HepG2 (cell line): ENCODE results near the gene SURF6. TPM values are rescaled to one million over a fixed set of nuclear protein-coding genes. Genes with fewer than 3 reads are reported as not detected.

Experiments
- ATF1 ChIP-seq: IDR thresholded peaks from 2 replicates; pipeline ENCODE4 v1.6.1; 2016; ENCODE audit warnings: mild to moderate bottlenecking, control low read depth
- CCAR2 ChIP-seq: fragments of 200-400 bp; formaldehyde crosslinking; optimal IDR thresholded peaks from 2 replicates; pipeline ENCODE3; 2018; ENCODE audit warnings: low read depth, mild to moderate bottlenecking, low read length, moderate library complexity
- DDIT3 ChIP-seq: sonication (generic); formaldehyde crosslinking; IDR thresholded peaks from 2 replicates; pipeline ENCODE4 v1.4.0; 2020; ENCODE audit warnings: mild to moderate bottlenecking, missing genetic modification reagents
- DNMT3B ChIP-seq: conservative IDR thresholded peaks from 2 replicates; pipeline ENCODE4 v1.6.1; 2016; ENCODE audit warnings: missing biosample characterization, control low read depth
- FOXK2 ChIP-seq: fragments of 450-650 bp; IDR thresholded peaks from 2 replicates; pipeline ENCODE4 v1.6.1; 2016
- HINFP ChIP-seq: sonication (generic); formaldehyde crosslinking; IDR thresholded peaks from 2 replicates; pipeline ENCODE4 v1.4.0; 2020; ENCODE audit warnings: low read depth, mild to moderate bottlenecking, missing genetic modification reagents
- IRF2 ChIP-seq: IDR thresholded peaks from 2 replicates; pipeline ENCODE4 v1.6.1; 2018; ENCODE audit warnings: missing genetic modification reagents, missing compliant biosample characterization
- KAT7 ChIP-seq: IDR thresholded peaks from 2 replicates; pipeline ENCODE4 v1.6.1; 2018; ENCODE audit warnings: borderline replicate concordance, missing compliant biosample characterization
- NFKB2 ChIP-seq: sonication (generic); formaldehyde crosslinking; IDR thresholded peaks from 2 replicates; pipeline ENCODE4 v1.4.0; 2020; ENCODE audit warnings: missing genetic modification reagents, borderline replicate concordance
- ONECUT2 ChIP-seq: sonication (generic); formaldehyde crosslinking; IDR thresholded peaks from 2 replicates; pipeline ENCODE4 v1.4.0; 2020; ENCODE audit warnings: missing genetic modification reagents
- POGZ ChIP-seq: sonication (generic); formaldehyde crosslinking; IDR thresholded peaks from 2 replicates; pipeline ENCODE4 v1.4.0; 2020; ENCODE audit warnings: mild to moderate bottlenecking, missing genetic modification reagents
- PRMT3 ChIP-seq: sonication (generic); formaldehyde crosslinking; IDR thresholded peaks from 2 replicates; pipeline ENCODE4 v1.8.1; 2022; ENCODE audit warnings: low read depth, mild to moderate bottlenecking, moderate library complexity, missing genetic modification reagents, borderline replicate concordance
- WIZ ChIP-seq: sonication (generic); formaldehyde crosslinking; IDR thresholded peaks from 2 replicates; pipeline ENCODE4 v1.5.1; 2020; ENCODE audit warnings: mild to moderate bottlenecking, missing genetic modification reagents
- YEATS2 ChIP-seq: sonication (generic); formaldehyde crosslinking; IDR thresholded peaks from 2 replicates; pipeline ENCODE4 v1.4.0; 2020; ENCODE audit warnings: missing genetic modification reagents, borderline replicate concordance
- ZNF343 ChIP-seq: sonication (generic); formaldehyde crosslinking; IDR thresholded peaks from 2 replicates; pipeline ENCODE4 v1.4.0; 2020; ENCODE audit warnings: mild to moderate bottlenecking, missing genetic modification reagents
- ZNF543 ChIP-seq: sonication (generic); formaldehyde crosslinking; IDR thresholded peaks from 2 replicates; pipeline ENCODE4 v1.4.0; 2020; ENCODE audit warnings: mild to moderate bottlenecking, missing genetic modification reagents
- ZNF678 ChIP-seq: sonication (generic); formaldehyde crosslinking; IDR thresholded peaks from 2 replicates; pipeline ENCODE4 v1.4.0; 2020; ENCODE audit warnings: mild to moderate bottlenecking, missing genetic modification reagents
- polyA plus RNA-seq, 8 experiments: library from polyadenylated mRNA; depleted of rRNA in 3 of 8; stranded (reverse) in 7 of 8; unstranded in 1 of 8; fragments of >200 nt; fragmentation: Illumina TruSeq in 4 of 8; extraction: Trizol in 4 of 8; gene quantifications; 2 replicates each; pipeline versions ENCODE4 v1.2.1 to v1.2.3, GENCODE V29; 2011 to 2016; ENCODE audit warnings: low read depth in 4 of 8, missing spikeins in 1 of 8, mixed read lengths in 1 of 8; ENCODE audit not compliant: insufficient read depth in 1 of 8
- total RNA-seq, 5 experiments: library from RNA; depleted of rRNA; stranded (reverse); fragments of >200 nt; fragmentation: Illumina TruSeq; extraction: Trizol; gene quantifications; 2 replicates each; pipeline ENCODE4 v1.2.3, GENCODE V29; 2016; ENCODE audit warnings: low read depth in 1 of 5
- TF ChIP-seq, protein P1 (sequence below): sonication (generic); formaldehyde crosslinking; IDR thresholded peaks from 2 replicates; pipeline ENCODE4 v1.9.0; 2021; ENCODE audit warnings: missing genetic modification reagents, mild to moderate bottlenecking, borderline replicate concordance
- TF ChIP-seq, protein P2 (sequence below): sonication (generic); formaldehyde crosslinking; IDR thresholded peaks from 2 replicates; pipeline ENCODE4 v1.5.0; 2020; ENCODE audit warnings: mild to moderate bottlenecking, missing genetic modification reagents, borderline replicate concordance
- TF ChIP-seq, protein P3 (sequence below): IDR thresholded peaks from 2 replicates; pipeline ENCODE4 v1.6.1; 2016; ENCODE audit warnings: missing biosample characterization, missing genetic modification reagents, low read depth
- TF ChIP-seq, protein P4 (sequence below): sonication (generic); formaldehyde crosslinking; IDR thresholded peaks from 2 replicates; pipeline ENCODE4 v1.4.0; 2020; ENCODE audit warnings: mild to moderate bottlenecking, missing genetic modification reagents
- TF ChIP-seq, protein P5 (sequence below), 2 experiments: fragments of 450-650 bp in 1 of 2; sonication (generic) in 1 of 2; formaldehyde crosslinking; IDR thresholded peaks; 2 replicates each; pipeline versions ENCODE4 v1.5.0 to v1.8.0; 2020 to 2022; ENCODE audit warnings: mild to moderate bottlenecking in 1 of 2, missing genetic modification reagents in 1 of 2

The SURF6 gene
- total and polyA plus RNA-seq, 2 of the 13 experiments (the other 11 are each of a cell fraction or from before 2014, with no cell fraction given) = 5.9 to 14.7 TPM

- TF ChIP-seq, protein P1, sequence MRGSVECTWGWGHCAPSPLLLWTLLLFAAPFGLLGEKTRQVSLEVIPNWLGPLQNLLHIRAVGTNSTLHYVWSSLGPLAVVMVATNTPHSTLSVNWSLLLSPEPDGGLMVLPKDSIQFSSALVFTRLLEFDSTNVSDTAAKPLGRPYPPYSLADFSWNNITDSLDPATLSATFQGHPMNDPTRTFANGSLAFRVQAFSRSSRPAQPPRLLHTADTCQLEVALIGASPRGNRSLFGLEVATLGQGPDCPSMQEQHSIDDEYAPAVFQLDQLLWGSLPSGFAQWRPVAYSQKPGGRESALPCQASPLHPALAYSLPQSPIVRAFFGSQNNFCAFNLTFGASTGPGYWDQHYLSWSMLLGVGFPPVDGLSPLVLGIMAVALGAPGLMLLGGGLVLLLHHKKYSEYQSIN (CRISPR knock-in tag) = no peak
- TF ChIP-seq HINFP (CRISPR knock-in tag) (no peak), YEATS2 (CRISPR knock-in tag) (peak; percentile 60; the same call in 1 of the 2 replicates), IRF2 (no peak; the same call in 1 of the 2 replicates), ZNF543 (CRISPR knock-in tag) (no peak), ZNF678 (CRISPR knock-in tag) (peak; percentile 69; the same call in 1 of the 2 replicates), DNMT3B (CRISPR knock-in tag) (no peak), POGZ (CRISPR knock-in tag) (no peak), ATF1 (CRISPR knock-in tag) (no peak), WIZ (CRISPR knock-in tag) (no peak), PRMT3 (CRISPR knock-in tag) (no peak), FOXK2 (no peak), ZNF343 (CRISPR knock-in tag) (peak; percentile 55; the same call in 1 of the 2 replicates), DDIT3 (CRISPR knock-in tag) (no peak), CCAR2 (no peak), KAT7 (0 out of 2 replicates have a peak, but pooled peaks have one; percentile 65), NFKB2 (peak; percentile 25; the same call in 1 of the 2 replicates), ONECUT2 (CRISPR knock-in tag) (no peak)
- TF ChIP-seq, protein P2, sequence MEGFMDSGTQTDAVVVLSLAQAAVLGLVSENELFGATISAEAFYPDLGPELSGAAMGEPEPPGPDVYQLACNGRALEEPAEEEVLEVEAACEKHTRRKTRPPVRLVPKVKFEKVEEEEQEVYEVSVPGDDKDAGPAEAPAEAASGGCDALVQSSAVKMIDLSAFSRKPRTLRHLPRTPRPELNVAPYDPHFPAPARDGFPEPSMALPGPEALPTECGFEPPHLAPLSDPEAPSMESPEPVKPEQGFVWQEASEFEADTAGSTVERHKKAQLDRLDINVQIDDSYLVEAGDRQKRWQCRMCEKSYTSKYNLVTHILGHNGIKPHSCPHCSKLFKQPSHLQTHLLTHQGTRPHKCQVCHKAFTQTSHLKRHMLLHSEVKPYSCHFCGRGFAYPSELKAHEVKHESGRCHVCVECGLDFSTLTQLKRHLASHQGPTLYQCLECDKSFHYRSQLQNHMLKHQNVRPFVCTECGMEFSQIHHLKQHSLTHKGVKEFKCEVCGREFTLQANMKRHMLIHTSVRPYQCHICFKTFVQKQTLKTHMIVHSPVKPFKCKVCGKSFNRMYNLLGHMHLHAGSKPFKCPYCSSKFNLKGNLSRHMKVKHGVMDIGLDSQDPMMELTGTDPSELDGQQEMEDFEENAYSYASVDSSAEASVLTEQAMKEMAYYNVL (CRISPR knock-in tag) = no peak
- TF ChIP-seq, protein P3, sequence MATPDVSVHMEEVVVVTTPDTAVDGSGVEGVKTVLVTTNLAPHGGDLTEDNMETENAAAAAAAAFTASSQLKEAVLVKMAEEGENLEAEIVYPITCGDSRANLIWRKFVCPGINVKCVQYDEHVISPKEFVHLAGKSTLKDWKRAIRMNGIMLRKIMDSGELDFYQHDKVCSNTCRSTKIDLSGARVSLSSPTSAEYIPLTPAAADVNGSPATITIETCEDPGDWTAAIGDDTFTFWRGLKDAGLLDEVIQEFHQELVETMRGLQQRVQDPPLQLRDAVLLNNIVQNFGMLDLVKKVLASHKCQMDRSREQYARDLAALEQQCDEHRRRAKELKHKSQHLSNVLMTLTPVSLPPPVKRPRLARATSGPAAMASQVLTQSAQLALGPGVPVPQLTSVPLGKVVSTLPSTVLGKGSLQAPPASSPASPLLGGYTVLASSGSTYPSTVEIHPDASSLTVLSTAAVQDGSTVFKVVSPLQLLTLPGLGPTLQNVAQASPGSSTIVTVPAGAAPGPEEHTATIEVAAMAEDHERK (CRISPR knock-in tag) = no peak
- TF ChIP-seq, protein P4, sequence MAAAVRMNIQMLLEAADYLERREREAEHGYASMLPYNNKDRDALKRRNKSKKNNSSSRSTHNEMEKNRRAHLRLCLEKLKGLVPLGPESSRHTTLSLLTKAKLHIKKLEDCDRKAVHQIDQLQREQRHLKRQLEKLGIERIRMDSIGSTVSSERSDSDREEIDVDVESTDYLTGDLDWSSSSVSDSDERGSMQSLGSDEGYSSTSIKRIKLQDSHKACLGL (CRISPR knock-in tag) = peak; percentile 16; the same call in 1 of the 2 replicates
- TF ChIP-seq, protein P5, sequence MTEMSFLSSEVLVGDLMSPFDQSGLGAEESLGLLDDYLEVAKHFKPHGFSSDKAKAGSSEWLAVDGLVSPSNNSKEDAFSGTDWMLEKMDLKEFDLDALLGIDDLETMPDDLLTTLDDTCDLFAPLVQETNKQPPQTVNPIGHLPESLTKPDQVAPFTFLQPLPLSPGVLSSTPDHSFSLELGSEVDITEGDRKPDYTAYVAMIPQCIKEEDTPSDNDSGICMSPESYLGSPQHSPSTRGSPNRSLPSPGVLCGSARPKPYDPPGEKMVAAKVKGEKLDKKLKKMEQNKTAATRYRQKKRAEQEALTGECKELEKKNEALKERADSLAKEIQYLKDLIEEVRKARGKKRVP (CRISPR knock-in tag; IDR thresholded peaks at IDR 0.05) = 0 out of 4 replicates have a peak, but pooled peaks of 1 of the 2 experiments have one; percentile 25
Observed at GRCh38 chr9:133356391-133357091, 20.6 kb upstream of the SURF6 start, which contains the start of the genes SURF1 and SURF2 (continued).
